Subcutaneous abdominal adipose tissue (tissue), 5 donors: ENCODE results near the gene KRTAP5-9.
A peak's percentile ranks its signal among the peaks of the same experiment; 100 is the strongest.

Experiments
- H3K27ac ChIP-seq: one replicate; pipeline ENCODE4 v1.7.0; 2013; ENCODE audit warnings: low read depth, mild to moderate bottlenecking, inconsistent platforms, low read length, moderate library complexity
- H3K27me3 ChIP-seq, 5 donors: one replicate each; pipeline ENCODE4 v1.7.0; 2013; ENCODE audit warnings: low read length in 5 of 5, inconsistent platforms in 1 of 5; ENCODE audit not compliant: control insufficient read depth in 5 of 5, insufficient read depth in 4 of 5
- H3K36me3 ChIP-seq, 5 donors: one replicate each; pipeline ENCODE4 v1.7.0; 2013; ENCODE audit warnings: low read length in 5 of 5; ENCODE audit not compliant: control insufficient read depth in 5 of 5, insufficient read depth in 5 of 5
- H3K4me1 ChIP-seq, 5 donors: one replicate each; pipeline ENCODE4 v1.7.0; 2013; ENCODE audit warnings: low read length in 5 of 5, mild to moderate bottlenecking in 3 of 5, moderate library complexity in 1 of 5; ENCODE audit not compliant: control insufficient read depth in 5 of 5, insufficient read depth in 5 of 5
- H3K4me3 ChIP-seq, 5 donors: one replicate each; pipeline ENCODE4 v1.7.0; 2013; ENCODE audit warnings: low read length in 5 of 5, low read depth in 1 of 5
- H3K9ac ChIP-seq, 5 donors: one replicate each; pipeline ENCODE4 v1.7.0; 2013; ENCODE audit warnings: low read length in 5 of 5, mild to moderate bottlenecking in 4 of 5, moderate library complexity in 3 of 5
- H3K9me3 ChIP-seq, 5 donors: one replicate each; pipeline ENCODE4 v1.7.0; 2013; ENCODE audit warnings: low read length in 5 of 5; ENCODE audit not compliant: control insufficient read depth in 5 of 5
- donor health status: healthy.
- donor health status: healthy.
- donor health status: healthy.
- donor health status: healthy.
- donor health status: healthy.

Gene KRTAP5-9

DNA sequence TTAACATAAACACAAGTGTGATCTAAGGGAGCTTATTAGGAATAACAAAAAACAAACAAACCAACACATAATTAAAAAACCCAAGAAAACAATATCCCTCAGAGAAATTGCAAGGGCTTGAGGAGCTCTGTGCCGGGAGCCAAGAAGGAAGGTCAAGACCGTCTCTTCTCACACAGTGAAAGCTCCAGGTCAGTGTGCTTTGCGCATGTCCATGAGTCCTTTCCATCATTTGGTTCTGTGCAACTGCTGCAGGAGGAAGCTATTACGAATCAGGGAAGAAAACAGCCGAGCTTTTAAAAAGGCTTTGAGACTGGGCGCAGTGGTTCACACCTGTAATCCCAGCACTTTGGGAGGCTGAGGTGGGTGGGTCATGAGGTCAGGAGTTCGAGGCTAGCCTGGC, 5.8 kb upstream of the KRTAP5-9 start:
- Histone ChIP-seq H3K9ac (no peak overlapping the region), H3K36me3 (no peaks in the 10 kb centered on the region), H3K4me3 (no peak overlapping the region), H3K4me1 (peaks cover 0 to 3% (median 0%) of the 10 kb centered on the region in 5 donors), H3K9me3 (peaks cover 0 to 3% (median 0%) of the 10 kb centered on the region in 5 donors), H3K27ac (no peak overlapping the region), H3K27me3 (peaks cover 0 to 3% (median 0%) of the 10 kb centered on the region in 5 donors)

DNA sequence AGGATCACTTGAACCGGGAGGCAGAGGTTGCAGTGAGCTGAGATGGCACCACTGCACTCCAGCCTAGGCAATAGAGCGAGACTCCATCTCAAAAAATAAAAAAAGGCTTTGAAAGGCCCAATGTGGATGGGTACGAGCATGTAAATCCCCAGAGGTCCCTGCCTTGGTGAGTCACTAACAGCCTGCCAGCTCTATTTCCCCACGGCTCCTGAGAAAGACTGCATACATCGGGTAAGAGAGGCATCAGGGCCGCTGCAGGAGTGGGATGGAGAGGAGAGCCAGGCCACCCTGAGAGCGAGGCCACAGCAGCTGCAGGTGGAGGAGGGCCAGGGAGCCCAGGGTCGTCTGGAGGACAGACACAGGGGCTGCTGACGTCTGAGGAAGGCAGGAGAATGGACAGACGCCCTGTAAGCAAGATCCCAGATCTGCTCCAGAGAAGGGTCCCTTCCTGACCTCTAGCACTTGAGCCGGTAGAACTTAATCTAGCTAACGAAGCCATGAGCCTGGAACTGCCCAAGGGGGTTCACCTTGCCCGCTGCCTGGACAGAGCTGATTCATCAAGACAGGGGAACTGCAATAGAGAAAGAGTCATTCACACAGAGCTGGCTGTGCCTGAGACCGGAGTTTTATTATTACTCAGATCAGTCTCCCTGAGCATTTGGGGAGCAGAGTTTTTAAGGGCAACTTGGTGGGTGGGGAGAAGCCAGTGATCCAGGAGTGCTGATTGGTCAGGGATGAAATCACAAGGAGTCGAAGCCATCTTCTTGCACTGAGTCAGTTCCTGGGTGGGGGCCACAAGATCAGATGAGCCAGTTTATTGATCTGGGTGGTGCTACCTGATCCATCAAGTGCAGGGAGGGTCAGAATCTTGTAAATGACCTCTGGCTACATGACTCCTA, 5.1 kb upstream of the KRTAP5-9 start:
- Histone ChIP-seq H3K9ac (peak overlapping the region in 1 of 5 donors; percentile 26), H3K27ac (no peak overlapping the region), H3K4me1 (peaks cover 0 to 7% (median 3%) of the 10 kb centered on the region in 5 donors), H3K36me3 (no peaks in the 10 kb centered on the region), H3K27me3 (peaks cover 0 to 5% (median 0%) of the 10 kb centered on the region in 5 donors), H3K4me3 (no peak overlapping the region), H3K9me3 (peaks cover 0 to 3% (median 0%) of the 10 kb centered on the region in 5 donors)

DNA sequence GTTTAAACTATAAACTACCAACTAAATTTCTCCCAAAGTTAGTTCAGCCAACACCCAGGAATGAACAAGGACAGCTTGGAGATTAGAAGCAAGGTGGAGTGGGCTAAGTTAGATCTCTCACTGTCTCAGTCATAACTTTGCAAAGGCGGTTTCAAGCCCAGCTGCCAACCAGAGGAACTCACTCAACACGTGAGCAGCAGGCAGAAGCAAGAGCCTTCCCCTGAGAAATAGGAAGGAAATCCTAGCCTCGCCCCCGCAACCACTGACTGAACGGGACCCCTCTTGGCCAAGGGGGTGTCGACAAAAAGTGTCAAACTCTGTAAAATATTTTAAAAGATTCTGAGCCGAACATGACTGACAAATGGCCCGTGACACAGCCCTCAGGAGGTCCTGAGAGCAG, 4.4 kb upstream of the KRTAP5-9 start:
- Histone ChIP-seq H3K4me1 (peaks cover 0 to 15% (median 3%) of the 10 kb centered on the region in 5 donors), H3K36me3 (no peaks in the 10 kb centered on the region), H3K9me3 (peaks cover 0 to 3% (median 0%) of the 10 kb centered on the region in 5 donors), H3K27ac (no peak overlapping the region), H3K9ac (no peak overlapping the region), H3K4me3 (no peak overlapping the region), H3K27me3 (peaks cover 0 to 5% (median 0%) of the 10 kb centered on the region in 5 donors)

DNA sequence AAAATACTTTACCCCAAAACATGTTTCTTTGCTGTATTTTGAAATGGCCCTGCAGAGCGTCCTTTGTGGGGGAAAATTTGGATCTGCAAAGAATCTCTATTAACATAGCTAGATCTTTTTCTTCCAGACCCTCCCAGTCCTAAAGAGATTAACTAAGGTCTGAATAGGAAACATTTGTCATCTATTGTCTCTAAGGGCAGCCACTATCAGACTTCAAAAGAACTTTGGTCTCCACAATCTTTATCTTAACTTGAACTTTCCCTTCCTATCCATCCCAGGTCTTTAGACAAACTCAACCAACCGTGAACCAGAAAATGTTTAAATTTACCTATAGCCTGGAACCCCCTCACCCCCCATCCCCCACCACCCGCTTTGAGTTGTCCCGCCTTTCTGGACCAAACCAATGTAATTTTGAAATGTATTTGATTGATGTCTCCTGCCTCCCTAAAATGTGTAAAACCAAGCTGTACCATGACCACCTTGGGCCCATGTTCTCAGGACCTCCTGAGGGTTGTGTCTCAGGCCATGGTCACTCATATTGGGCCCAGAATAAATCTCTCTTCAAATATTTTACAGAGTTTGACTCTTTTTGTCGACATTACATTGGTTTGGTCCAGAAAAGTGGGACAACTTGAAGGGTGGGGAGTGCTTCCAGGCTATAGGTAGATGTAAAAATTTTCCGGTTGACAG, 3.5 kb upstream of the KRTAP5-9 start:
- peaks cover 0 to 3% (median 0%) of the 10 kb centered on the region in 5 donors for H3K9me3 ChIP-seq
- H3K4me1 ChIP-seq: peaks cover 0 to 18% (median 3%) of the 10 kb centered on the region in 5 donors
- peaks cover 0 to 5% (median 0%) of the 10 kb centered on the region in 5 donors for H3K27me3 ChIP-seq
- no peaks in the 10 kb centered on the region for H3K36me3 ChIP-seq
- no peak overlapping the region for H3K27ac ChIP-seq
- H3K4me3 ChIP-seq: no peak overlapping the region
- H3K9ac ChIP-seq: no peak overlapping the region

DNA sequence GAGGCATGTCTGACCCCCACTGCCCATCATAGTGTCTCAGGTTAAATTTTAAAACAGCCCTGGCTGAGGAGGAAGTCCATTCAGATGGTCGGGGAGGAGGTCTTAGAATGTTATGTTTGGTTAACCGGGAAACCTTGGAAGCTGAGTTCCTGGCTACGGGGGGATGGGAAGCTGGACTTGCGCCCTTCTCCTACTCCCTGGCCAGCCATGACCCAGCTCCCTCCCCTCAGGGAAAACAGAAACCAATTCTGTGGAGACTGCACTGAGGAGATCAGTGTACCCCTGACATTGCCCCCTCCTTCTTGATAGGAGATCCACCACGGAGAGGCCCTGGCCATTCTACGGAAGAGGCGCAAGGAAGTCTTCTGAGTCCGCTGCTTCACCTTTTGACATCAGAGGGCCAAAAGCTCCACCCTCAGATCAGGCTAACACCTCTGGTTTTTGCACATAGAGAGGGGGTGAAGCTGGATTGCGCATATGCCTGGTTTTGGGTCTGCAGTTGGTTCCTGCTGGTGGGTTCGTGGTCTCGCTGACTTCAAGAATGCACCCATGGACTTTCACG, 2.7 kb upstream of the KRTAP5-9 start:
- Histone ChIP-seq H3K9me3 (peaks cover 0 to 3% (median 0%) of the 10 kb centered on the region in 5 donors), H3K4me3 (no peak overlapping the region), H3K27me3 (peaks cover 0 to 5% (median 0%) of the 10 kb centered on the region in 5 donors), H3K4me1 (peaks cover 0 to 18% (median 3%) of the 10 kb centered on the region in 5 donors), H3K27ac (no peak overlapping the region), H3K36me3 (no peaks in the 10 kb centered on the region), H3K9ac (no peak overlapping the region)

DNA sequence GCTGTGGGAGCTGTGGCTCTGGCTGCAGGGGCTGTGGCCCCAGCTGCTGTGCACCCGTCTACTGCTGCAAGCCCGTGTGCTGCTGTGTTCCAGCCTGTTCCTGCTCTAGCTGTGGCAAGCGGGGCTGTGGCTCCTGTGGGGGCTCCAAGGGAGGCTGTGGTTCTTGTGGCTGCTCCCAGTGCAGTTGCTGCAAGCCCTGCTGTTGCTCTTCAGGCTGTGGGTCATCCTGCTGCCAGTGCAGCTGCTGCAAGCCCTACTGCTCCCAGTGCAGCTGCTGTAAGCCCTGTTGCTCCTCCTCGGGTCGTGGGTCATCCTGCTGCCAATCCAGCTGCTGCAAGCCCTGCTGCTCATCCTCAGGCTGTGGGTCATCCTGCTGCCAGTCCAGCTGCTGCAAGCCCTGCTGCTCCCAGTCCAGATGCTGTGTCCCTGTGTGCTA, 514 bp downstream of the KRTAP5-9 start:
- Histone ChIP-seq H3K36me3 (no peaks in the 10 kb centered on the region), H3K4me3 (no peak overlapping the region), H3K9me3 (peaks cover 0 to 3% (median 0%) of the 10 kb centered on the region in 5 donors), H3K4me1 (peaks cover 0 to 18% (median 3%) of the 10 kb centered on the region in 5 donors), H3K27me3 (peaks cover 0 to 5% (median 0%) of the 10 kb centered on the region in 5 donors), H3K9ac (no peak overlapping the region), H3K27ac (no peak overlapping the region)

DNA sequence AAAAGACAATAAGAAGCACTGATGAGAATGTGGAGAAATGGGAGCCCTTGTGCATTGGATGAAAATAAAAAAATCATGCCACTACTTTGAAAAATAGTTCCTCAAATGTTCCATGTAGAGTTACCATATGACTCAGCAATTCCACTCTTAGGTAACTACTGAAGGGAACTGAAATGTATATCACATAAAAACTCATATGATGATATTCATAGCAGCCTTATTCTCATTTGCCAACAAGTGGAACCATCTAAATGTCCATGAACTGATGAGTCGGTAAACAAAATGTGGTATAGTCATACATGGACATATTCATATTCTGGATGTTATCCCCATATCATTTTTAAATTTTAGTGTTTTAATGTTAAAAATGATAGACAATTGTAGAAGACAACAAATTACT, 3.5 kb downstream of the KRTAP5-9 start:
- Histone ChIP-seq H3K4me3 (no peak overlapping the region), H3K27ac (no peak overlapping the region), H3K4me1 (peaks cover 0 to 18% (median 0%) of the 10 kb centered on the region in 5 donors), H3K27me3 (peaks cover 0 to 2% (median 0%) of the 10 kb centered on the region in 5 donors), H3K36me3 (no peaks in the 10 kb centered on the region), H3K9me3 (no peaks in the 10 kb centered on the region), H3K9ac (no peak overlapping the region)

DNA sequence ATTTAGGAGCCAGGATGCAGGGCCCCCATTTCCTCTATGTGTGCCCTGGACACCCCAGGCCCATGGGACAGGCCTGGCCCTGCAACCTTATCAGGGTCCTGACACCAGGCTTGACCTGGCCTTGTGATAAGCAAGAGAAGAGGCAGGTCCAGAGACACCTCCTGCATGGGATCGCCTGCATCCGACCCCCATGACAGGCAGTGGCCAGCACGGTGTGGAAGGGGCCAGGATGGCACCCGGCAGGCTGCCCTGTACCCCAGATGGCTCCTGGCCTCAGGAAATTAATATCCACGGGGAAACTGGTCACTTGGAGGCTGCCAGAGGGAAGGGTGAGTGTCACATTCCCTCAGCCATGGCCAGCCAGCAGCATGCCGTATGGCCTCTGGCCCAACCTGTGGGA, 6.8 kb downstream of the KRTAP5-9 start:
- Histone ChIP-seq H3K4me3 (no peak overlapping the region), H3K27ac (no peak overlapping the region), H3K27me3 (no peaks in the 10 kb centered on the region), H3K36me3 (no peaks in the 10 kb centered on the region), H3K9ac (no peak overlapping the region), H3K4me1 (no peaks in the 10 kb centered on the region), H3K9me3 (no peaks in the 10 kb centered on the region)

DNA sequence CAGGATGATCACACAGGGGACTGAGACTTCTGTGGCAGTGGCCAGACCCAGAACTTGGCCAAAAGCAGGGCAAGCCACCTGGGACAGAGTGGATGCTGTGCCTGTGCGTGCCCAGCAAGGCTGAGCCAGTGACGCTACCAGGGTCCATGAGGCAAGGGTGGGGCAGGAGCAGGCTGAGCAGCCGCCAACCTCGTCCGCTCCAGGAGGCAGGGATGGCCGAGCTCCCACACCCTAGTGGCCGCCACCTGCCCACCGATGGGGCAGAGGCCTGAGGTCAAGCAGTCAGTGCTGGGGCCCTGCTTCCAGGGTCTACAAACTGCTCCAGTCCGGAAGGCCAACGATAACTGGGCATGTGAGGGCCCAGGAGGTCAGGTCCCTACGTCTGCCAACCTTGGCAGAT, 7.3 kb downstream of the KRTAP5-9 start:
- Histone ChIP-seq H3K9ac (no peak overlapping the region), H3K4me1 (no peaks in the 10 kb centered on the region), H3K36me3 (no peaks in the 10 kb centered on the region), H3K27me3 (no peaks in the 10 kb centered on the region), H3K9me3 (no peaks in the 10 kb centered on the region), H3K4me3 (no peak overlapping the region), H3K27ac (no peak overlapping the region)
